Measurements from ENCODE around the gene CD38.

The CD38 gene

GRCh38 chr4:15765391-15765790 lies 12.7 kb upstream of the CD38 start:
- no peak for DNase-seq (ENCODE audit: low read depth)
- TF ChIP-seq, protein P1, sequence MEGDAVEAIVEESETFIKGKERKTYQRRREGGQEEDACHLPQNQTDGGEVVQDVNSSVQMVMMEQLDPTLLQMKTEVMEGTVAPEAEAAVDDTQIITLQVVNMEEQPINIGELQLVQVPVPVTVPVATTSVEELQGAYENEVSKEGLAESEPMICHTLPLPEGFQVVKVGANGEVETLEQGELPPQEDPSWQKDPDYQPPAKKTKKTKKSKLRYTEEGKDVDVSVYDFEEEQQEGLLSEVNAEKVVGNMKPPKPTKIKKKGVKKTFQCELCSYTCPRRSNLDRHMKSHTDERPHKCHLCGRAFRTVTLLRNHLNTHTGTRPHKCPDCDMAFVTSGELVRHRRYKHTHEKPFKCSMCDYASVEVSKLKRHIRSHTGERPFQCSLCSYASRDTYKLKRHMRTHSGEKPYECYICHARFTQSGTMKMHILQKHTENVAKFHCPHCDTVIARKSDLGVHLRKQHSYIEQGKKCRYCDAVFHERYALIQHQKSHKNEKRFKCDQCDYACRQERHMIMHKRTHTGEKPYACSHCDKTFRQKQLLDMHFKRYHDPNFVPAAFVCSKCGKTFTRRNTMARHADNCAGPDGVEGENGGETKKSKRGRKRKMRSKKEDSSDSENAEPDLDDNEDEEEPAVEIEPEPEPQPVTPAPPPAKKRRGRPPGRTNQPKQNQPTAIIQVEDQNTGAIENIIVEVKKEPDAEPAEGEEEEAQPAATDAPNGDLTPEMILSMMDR (conservative IDR thresholded peaks at IDR 0.05; ENCODE audit: low read depth, low read length), result no peak
- no peak overlapping the region for H3K4me3 ChIP-seq (ENCODE audit: low read length)

DNA sequence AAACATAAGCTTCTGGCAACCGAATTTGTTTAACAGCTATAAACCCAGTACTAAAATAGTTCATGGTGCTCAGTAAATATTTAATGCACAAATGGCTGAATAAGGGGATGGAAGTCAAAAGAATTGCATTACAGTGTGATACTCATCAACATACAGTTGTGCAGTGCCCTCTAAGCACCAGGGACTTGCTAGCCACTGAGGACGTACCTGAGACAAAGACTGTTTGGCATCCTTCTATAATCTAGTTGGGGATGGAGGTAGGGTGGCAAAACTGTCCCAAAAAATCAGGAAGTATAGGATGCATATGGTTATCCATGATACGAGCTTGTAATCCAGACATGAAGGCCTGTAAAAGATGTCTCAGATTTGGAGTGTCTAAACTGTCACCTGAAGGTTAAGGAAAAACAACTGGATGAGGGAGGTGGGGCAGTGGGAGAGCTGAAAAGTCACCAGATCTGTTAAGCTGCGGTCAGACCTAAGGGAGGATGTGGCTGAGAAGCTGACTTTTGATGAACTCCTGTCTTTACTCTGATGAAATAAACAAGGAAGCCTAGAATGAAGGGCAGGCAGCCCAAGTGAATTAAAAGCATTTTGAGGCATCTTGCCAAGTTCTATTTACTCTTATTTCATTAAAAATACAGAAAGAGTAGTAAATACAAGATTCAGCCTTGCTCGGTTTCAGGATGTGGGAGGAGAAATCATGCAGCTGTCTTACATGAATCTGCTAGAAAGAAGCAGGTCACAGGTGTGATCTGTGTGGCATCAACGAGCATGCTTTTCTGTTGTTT lies 12.0 kb upstream of the CD38 start:
- DNase-seq (ENCODE audit: low read depth), result no peak
- H3K4me3 ChIP-seq (ENCODE audit: low read length), result no peak overlapping the region
- TF ChIP-seq, protein P1 (conservative IDR thresholded peaks at IDR 0.05; ENCODE audit: low read depth, low read length), result no peak

- TF ChIP-seq, protein P1 (conservative IDR thresholded peaks at IDR 0.05; ENCODE audit: low read depth, low read length), result no peak
- no peak for DNase-seq (ENCODE audit: low read depth)
- H3K4me3 ChIP-seq (ENCODE audit: low read length), result no peak overlapping the region
Measured at GRCh38 chr4:15766821-15767220, 11.3 kb upstream of the CD38 start.

DNA sequence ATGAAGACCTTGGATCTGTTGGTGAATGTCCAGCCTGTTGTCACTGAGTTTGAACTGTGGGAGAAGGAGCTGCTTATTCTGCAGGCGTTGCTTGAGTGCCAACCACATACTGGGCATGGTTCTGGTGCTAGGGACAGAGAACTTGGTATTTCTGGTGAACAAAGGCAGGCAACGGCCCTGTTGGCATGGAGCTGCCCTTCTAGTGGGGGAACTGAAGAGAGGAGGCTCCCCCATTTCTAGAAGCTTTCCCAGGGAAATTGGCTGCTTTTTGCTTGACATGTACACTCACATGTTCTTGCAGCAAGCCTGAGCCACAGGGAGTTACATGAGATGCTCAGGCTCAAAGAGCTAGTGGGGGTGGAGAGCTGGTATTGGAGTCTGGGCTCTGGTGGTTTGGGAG lies 8.9 kb upstream of the CD38 start:
- TF ChIP-seq, protein P1 (conservative IDR thresholded peaks at IDR 0.05; ENCODE audit: low read depth, low read length), result no peak
- H3K4me3 ChIP-seq (ENCODE audit: low read length), result no peak overlapping the region
- DNase-seq (ENCODE audit: low read depth), result no peak

DNA sequence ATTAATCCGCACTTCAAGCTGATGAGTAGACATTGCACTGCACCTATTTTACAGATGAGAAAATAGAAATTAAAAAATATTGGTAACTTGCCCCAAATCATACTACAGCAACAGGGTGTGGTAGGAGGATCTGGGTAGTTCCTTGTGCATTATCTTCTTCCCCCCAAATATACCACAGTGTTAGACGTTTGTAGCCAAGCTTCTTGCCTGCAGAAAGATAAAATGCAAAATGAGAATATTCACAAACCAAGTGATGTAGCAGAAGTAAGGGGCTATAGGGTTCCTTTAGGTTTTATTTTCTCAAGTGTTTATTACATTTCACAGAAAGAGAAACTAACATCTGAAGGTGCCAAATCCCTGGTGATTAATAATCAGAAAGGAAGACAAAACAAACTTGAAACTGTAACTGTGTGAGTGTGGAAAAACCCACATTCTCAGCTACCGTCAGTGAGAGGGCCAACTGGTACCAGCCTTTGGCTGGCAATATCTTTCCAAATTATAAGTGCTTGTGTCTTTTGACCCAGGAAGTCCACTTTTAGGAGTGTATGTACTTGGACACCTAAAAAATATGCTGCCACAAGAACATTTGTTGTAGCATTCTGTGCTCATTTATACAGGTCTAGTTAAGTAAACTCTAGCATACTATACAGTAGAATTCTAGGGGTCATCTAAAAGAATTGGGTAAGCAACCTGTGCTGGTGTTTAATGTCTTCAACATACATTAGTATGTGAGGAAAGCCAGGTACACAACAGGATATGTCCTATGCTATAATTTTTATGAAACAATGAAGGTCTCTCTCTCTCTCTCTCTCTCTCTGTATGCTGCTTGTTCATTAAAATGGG lies 6.7 kb upstream of the CD38 start:
- no peak for DNase-seq (ENCODE audit: low read depth)

GRCh38 chr4:15774020-15774420 lies 4.1 kb upstream of the CD38 start:
- TF ChIP-seq, protein P1 (conservative IDR thresholded peaks at IDR 0.05; ENCODE audit: low read depth, low read length), result no peak
- H3K4me3 ChIP-seq (ENCODE audit: low read length), result no peak overlapping the region
- no peak for DNase-seq (ENCODE audit: low read depth)

More for the DNA sequence above, 6.7 kb upstream of the CD38 start:
- TF ChIP-seq, protein P1 (conservative IDR thresholded peaks at IDR 0.05; ENCODE audit: low read depth, low read length), result no peak
- no peak overlapping the region for H3K4me3 ChIP-seq (ENCODE audit: low read length)

Measured in retinal pigment epithelial cell (primary cell).